Measurements from ENCODE around the gene RANBP1.

Gene RANBP1

GRCh38 chr22:20102203-20102780, 13.6 kb upstream of the RANBP1 start:
- H3K4me3 ChIP-seq (ENCODE audit: low read depth in 1 of 2, low read length in 2 of 2) = no peak overlapping the region
- no peaks in the 10 kb centered on the region for H3K9me3 ChIP-seq (ENCODE audit: control insufficient read depth in 1 of 2, low read length in 2 of 2)
- no peaks in the 10 kb centered on the region for H3K4me1 ChIP-seq (ENCODE audit: control insufficient read depth in 1 of 2, insufficient read depth in 2 of 2, low read length in 2 of 2)
- peaks cover 57 to 76% of the 10 kb centered on the region in 2 donors for H3K36me3 ChIP-seq (ENCODE audit: control insufficient read depth in 1 of 2, insufficient read depth in 2 of 2, low read length in 2 of 2)
- no peaks in the 10 kb centered on the region for H3K27me3 ChIP-seq (ENCODE audit: low read depth, low read length)
- no peak overlapping the region for H3K27ac ChIP-seq (ENCODE audit: low read length)

GRCh38 chr22:20105456-20106204, 10.3 kb upstream of the RANBP1 start:
- Histone ChIP-seq H3K27ac (ENCODE audit: low read length) (no peak overlapping the region), H3K4me1 (ENCODE audit: control insufficient read depth in 1 of 2, insufficient read depth in 2 of 2, low read length in 2 of 2) (no peaks in the 10 kb centered on the region), H3K27me3 (ENCODE audit: low read depth, low read length) (no peaks in the 10 kb centered on the region), H3K36me3 (ENCODE audit: control insufficient read depth in 1 of 2, insufficient read depth in 2 of 2, low read length in 2 of 2) (peaks cover 60 to 83% of the 10 kb centered on the region in 2 donors), H3K4me3 (ENCODE audit: low read depth in 1 of 2, low read length in 2 of 2) (no peak overlapping the region), H3K9me3 (ENCODE audit: control insufficient read depth in 1 of 2, low read length in 2 of 2) (no peaks in the 10 kb centered on the region)

DNA sequence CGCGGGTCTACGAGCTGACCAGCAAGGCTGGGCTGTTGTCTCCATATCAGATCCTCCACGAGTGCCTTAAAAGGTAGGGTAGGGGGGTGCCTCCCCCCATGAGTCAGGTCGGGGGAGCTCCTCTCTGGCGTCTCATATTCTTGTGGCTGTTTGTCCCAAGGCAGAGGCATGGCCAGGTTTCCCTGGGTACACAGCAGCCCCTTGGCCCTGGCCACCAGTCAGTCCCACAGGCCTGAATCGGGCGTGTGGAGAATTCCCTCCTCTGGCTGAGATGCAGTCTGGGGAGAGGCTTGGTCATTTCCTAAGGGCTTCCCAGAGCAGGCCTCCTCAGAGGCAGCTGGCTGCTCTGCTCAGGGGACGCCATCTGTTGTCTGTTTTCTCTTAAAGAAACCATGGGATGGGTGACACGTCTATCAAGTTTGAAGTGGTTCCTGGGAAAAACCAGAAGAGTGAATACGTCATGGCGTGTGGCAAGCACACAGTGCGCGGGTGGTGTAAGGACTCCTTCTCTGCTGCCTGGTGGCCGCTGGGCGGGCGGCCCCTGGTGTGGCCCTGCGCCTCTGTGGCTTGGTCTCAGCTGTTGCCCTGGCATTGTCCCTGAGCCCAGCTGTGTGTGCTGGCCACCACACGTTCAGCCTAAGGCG, 9.6 kb upstream of the RANBP1 start:
- Histone ChIP-seq H3K4me3 (ENCODE audit: low read depth in 1 of 2, low read length in 2 of 2) (no peak overlapping the region), H3K27ac (ENCODE audit: low read length) (no peak overlapping the region)

DNA sequence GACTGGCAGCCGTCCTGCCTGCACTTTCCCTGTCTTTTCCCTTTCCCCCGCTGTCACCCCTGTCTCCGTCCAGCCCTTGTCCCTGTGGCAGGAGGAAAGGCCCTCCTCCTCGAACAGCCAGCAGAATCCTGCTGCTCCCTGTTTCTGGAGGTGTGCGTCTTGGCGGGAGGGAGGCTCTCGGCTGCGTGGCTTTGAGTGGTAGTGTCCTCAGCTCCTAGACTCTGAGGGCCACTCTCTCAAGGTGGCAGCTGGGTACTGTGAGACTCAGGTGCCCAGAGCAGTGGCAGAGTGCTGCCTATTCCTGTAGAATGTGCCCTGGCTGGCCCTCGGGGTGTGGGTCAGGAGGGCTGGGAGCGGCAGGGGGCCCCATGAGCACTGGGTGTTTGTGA, 9.1 kb upstream of the RANBP1 start:
- Histone ChIP-seq H3K9me3 (ENCODE audit: control insufficient read depth in 1 of 2, low read length in 2 of 2) (no peaks in the 10 kb centered on the region), H3K36me3 (ENCODE audit: control insufficient read depth in 1 of 2, insufficient read depth in 2 of 2, low read length in 2 of 2) (peaks cover 58 to 80% of the 10 kb centered on the region in 2 donors), H3K27ac (ENCODE audit: low read length) (no peak overlapping the region), H3K27me3 (ENCODE audit: low read depth, low read length) (no peaks in the 10 kb centered on the region), H3K4me1 (ENCODE audit: control insufficient read depth in 1 of 2, insufficient read depth in 2 of 2, low read length in 2 of 2) (no peaks in the 10 kb centered on the region), H3K4me3 (ENCODE audit: low read depth in 1 of 2, low read length in 2 of 2) (no peak overlapping the region)

More for the DNA sequence above, 9.6 kb upstream of the RANBP1 start:
- H3K4me1 ChIP-seq (ENCODE audit: control insufficient read depth in 1 of 2, insufficient read depth in 2 of 2, low read length in 2 of 2) = no peaks in the 10 kb centered on the region
- H3K27me3 ChIP-seq (ENCODE audit: low read depth, low read length) = no peaks in the 10 kb centered on the region
- no peaks in the 10 kb centered on the region for H3K9me3 ChIP-seq (ENCODE audit: control insufficient read depth in 1 of 2, low read length in 2 of 2)
- peaks cover 62 to 83% of the 10 kb centered on the region in 2 donors for H3K36me3 ChIP-seq (ENCODE audit: control insufficient read depth in 1 of 2, insufficient read depth in 2 of 2, low read length in 2 of 2)

- Histone ChIP-seq H3K36me3 (ENCODE audit: control insufficient read depth in 1 of 2, insufficient read depth in 2 of 2, low read length in 2 of 2) (peaks cover 51 to 80% of the 10 kb centered on the region in 2 donors), H3K4me3 (ENCODE audit: low read depth in 1 of 2, low read length in 2 of 2) (no peak overlapping the region), H3K27me3 (ENCODE audit: low read depth, low read length) (no peaks in the 10 kb centered on the region), H3K27ac (ENCODE audit: low read length) (no peak overlapping the region), H3K4me1 (ENCODE audit: control insufficient read depth in 1 of 2, insufficient read depth in 2 of 2, low read length in 2 of 2) (no peaks in the 10 kb centered on the region), H3K9me3 (ENCODE audit: control insufficient read depth in 1 of 2, low read length in 2 of 2) (no peaks in the 10 kb centered on the region)
Measured at GRCh38 chr22:20107471-20107901, 8.4 kb upstream of the RANBP1 start.

- H3K9me3 ChIP-seq (ENCODE audit: control insufficient read depth in 1 of 2, low read length in 2 of 2) = no peaks in the 10 kb centered on the region
- no peak overlapping the region for H3K27ac ChIP-seq (ENCODE audit: low read length)
- no peak overlapping the region for H3K4me3 ChIP-seq (ENCODE audit: low read depth in 1 of 2, low read length in 2 of 2)
- no peaks in the 10 kb centered on the region for H3K27me3 ChIP-seq (ENCODE audit: low read depth, low read length)
- H3K36me3 ChIP-seq (ENCODE audit: control insufficient read depth in 1 of 2, insufficient read depth in 2 of 2, low read length in 2 of 2) = peaks cover 51 to 85% of the 10 kb centered on the region in 2 donors
- no peaks in the 10 kb centered on the region for H3K4me1 ChIP-seq (ENCODE audit: control insufficient read depth in 1 of 2, insufficient read depth in 2 of 2, low read length in 2 of 2)
Measured at GRCh38 chr22:20107951-20108756, 7.8 kb upstream of the RANBP1 start.

GRCh38 chr22:20108757-20109230, 7.1 kb upstream of the RANBP1 start:
- H3K36me3 ChIP-seq (ENCODE audit: control insufficient read depth in 1 of 2, insufficient read depth in 2 of 2, low read length in 2 of 2) = peaks cover 51 to 92% of the 10 kb centered on the region in 2 donors

DNA sequence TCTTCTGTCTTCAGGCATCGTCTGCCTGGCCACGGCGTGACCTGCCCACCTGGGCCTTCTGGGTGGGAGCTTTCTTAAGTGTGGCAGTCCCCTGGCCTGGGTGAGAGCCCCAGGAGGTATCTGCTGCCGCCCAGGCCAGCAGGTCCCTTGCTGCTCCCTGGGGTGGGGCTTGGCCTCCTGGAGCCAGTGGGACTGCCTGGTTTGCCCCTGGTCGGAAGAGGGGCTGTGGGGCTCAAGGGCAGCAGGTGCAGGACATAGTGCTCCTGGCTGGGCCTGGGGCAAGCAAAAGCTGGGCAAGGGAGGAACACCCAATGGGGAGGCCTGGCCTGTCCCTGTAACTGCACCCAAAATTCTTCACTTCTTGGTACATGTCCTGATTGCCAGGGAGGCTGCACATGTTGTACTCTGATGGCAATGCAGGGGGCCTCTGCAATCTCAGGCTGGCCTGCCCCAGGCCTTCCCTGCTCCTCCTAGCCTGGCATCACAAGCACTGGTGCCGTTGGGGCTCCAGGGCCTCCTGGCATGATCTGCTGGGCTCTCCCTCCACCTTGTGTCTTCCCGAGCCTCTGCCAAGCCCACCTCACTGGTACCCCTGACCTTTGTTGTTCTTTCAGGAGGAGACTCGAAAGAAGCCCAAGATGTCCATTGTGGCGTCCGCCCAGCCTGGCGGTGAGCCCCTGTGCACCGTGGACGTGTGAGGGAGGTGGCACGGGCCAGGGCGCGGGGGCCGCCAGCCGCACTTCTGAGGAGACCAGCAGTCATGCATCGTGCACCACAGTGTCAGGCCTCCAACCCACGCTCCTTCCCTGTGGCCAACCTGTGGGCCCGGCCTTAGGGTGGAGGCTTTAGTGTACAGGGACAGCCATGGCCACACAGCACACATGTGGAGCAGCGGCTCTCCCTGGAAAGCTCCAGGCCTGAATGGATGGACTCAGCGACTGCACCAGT, 6.2 kb upstream of the RANBP1 start:
- Histone ChIP-seq H3K4me1 (ENCODE audit: control insufficient read depth in 1 of 2, insufficient read depth in 2 of 2, low read length in 2 of 2) (no peaks in the 10 kb centered on the region), H3K27me3 (ENCODE audit: low read depth, low read length) (no peaks in the 10 kb centered on the region), H3K9me3 (ENCODE audit: control insufficient read depth in 1 of 2, low read length in 2 of 2) (no peaks in the 10 kb centered on the region), H3K4me3 (ENCODE audit: low read depth in 1 of 2, low read length in 2 of 2) (no peak overlapping the region), H3K36me3 (ENCODE audit: control insufficient read depth in 1 of 2, insufficient read depth in 2 of 2, low read length in 2 of 2) (peaks cover 47 to 97% of the 10 kb centered on the region in 2 donors), H3K27ac (ENCODE audit: low read length) (no peak overlapping the region)

More at GRCh38 chr22:20108757-20109230, 7.1 kb upstream of the RANBP1 start:
- H3K4me1 ChIP-seq (ENCODE audit: control insufficient read depth in 1 of 2, insufficient read depth in 2 of 2, low read length in 2 of 2) = no peaks in the 10 kb centered on the region
- H3K27ac ChIP-seq (ENCODE audit: low read length) = no peak overlapping the region
- no peaks in the 10 kb centered on the region for H3K9me3 ChIP-seq (ENCODE audit: control insufficient read depth in 1 of 2, low read length in 2 of 2)
- no peak overlapping the region for H3K4me3 ChIP-seq (ENCODE audit: low read depth in 1 of 2, low read length in 2 of 2)
- H3K27me3 ChIP-seq (ENCODE audit: low read depth, low read length) = no peaks in the 10 kb centered on the region

GRCh38 chr22:20110359-20110985, 5.4 kb upstream of the RANBP1 start:
- Histone ChIP-seq H3K4me1 (ENCODE audit: control insufficient read depth in 1 of 2, insufficient read depth in 2 of 2, low read length in 2 of 2) (peaks cover 0 to 3% of the 10 kb centered on the region in 2 donors), H3K4me3 (ENCODE audit: low read depth in 1 of 2, low read length in 2 of 2) (no peak overlapping the region), H3K36me3 (ENCODE audit: control insufficient read depth in 1 of 2, insufficient read depth in 2 of 2, low read length in 2 of 2) (peaks cover 39 to 92% of the 10 kb centered on the region in 2 donors), H3K27me3 (ENCODE audit: low read depth, low read length) (no peaks in the 10 kb centered on the region), H3K27ac (ENCODE audit: low read length) (no peak overlapping the region), H3K9me3 (ENCODE audit: control insufficient read depth in 1 of 2, low read length in 2 of 2) (no peaks in the 10 kb centered on the region)
